Measurements from ENCODE around the gene NAALADL2.
"Not testable (repeated sequence)": the region's sequence is repeated elsewhere in the genome, so short reads cannot be mapped to it uniquely, and the experiment has no call there.

The NAALADL2 gene

DNA sequence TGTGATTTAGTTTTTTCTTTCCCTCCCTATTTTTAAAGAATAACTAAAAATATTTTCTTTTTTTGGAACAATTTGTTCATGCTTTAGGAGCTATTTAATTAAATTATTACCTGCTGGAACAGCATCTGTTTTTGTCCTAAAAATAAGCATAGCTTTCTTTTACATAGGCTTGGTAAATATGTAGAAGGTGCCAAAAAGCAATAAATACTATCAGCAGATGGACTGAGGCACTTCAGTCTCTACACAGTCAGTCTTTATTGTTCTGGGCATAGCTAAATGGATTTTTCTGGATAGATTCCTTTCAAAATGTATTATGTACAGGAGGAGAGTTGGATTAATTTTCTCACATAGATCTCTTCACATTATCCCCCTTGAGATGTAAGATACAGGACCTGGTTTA is 223.5 kb downstream of the NAALADL2 start:
- no peak for DNase-seq

DNA sequence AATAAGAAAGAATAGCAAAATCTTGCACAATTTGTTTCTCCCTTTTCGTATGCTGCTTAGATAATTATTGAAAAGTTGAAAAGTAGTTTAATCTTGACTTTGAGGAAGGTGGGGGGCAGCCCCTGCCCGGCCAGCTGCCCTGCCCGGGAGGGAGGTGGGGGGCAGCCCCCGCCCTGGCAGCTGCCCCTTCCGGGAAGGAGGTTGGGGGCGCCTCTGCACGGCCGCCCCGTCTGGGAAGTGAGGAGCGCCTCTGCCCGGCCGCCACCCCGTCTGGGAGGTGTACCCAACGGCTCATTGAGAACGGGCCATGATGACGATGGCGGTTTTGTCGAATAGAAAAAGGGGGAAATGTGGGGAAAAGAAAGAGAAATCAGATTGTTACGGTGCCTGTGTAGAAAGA is 228.0 kb downstream of the NAALADL2 start:
- not testable (repeated sequence) for DNase-seq

DNA sequence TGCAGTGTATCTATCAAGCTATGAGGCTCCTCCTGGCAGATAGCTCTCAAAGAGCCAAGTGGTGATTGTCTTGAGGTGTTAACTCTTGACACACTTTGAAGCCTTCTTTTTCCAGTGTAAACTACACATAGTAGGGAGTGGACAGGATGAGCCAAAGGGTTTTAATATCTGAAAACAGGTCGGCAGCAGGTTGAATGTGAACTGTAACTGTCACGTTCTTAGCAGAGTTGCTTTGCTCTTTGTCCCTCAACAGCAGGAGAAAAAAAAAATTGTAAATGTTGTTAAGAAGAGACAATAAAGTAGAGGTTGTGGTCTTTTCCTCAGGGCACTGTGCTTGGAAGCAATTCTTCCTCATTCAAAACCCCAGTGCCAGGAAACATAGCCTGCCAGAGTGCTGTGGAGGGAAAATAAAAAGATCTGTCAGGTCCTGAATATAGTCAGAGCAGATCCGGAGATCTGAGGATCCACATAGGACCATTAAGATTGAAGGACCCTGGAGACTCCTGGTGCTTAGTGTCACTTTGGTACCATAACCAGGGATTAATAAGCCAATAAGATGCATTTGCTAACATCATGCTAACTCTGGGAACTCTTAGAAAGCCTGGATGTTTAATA is 229.7 kb downstream of the NAALADL2 start:
- no peak for DNase-seq

DNA sequence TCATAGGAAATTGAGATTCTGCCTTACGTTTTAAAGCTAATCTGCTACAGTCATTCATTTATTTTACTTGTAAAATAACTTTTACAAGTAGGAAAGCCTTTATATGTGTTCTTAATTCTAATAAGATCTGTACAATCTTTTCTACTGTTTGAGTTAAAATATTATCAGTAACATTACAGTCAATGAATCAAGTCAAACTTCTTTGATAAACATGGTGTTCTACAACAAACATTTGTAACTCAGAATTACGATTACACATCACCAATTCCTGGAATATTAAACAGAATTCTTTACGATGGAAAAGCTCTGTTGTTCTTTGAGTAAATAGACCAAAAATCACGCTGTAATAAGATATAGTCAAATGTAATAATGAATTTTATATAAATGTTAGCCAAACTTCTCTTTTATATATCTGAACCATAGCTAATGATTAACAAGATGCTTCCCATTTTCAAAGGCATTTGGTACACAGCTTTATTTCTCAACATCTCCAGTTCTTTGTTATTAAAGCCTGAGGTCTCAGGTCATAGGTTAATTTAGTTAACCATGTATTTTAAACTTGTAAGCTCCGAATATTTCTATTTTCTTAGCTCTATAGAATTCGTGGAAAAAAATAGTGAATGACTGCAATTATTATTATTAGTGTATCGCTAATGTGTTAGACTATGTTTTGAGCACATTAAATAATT is 232.4 kb downstream of the NAALADL2 start:
- no peak for DNase-seq

DNA sequence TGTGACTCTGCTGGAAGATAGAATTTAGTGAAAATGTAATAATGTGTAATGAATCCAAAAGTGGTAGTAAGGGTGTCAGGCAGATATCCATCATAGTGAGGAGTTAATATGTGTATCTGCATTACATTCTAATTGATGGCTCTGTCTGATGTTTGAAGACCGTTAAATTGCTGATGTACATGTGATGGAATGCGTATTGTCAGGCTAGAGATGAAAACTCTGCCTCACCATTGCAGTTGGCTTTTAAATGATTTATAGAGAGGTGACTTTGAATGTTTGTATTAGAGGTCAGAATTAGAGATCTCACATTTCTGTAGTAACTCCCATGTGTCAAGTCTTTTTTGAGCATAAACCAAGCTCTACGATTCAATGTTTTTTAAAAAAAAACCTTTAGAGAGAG is 234.6 kb downstream of the NAALADL2 start:
- DNase-seq = no peak

DNA sequence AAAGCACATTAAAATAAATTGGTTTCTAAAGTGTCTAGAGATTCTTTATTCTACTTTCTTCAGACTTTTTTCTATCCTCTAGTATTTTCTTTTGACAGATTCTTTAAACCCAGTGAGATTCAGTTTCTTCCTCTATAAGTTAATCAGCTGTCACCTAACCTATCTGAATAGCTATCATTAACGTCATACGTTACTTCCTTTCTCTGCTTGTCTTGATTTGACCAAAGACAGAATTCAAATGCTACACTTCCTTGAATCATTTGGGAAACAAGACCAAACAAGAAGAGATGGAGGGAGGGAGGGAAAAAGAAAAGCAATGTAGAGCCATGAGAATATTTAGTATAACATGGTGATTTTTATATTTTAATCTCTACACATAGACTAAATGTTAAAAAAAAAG is 235.2 kb downstream of the NAALADL2 start:
- no peak for DNase-seq

DNA sequence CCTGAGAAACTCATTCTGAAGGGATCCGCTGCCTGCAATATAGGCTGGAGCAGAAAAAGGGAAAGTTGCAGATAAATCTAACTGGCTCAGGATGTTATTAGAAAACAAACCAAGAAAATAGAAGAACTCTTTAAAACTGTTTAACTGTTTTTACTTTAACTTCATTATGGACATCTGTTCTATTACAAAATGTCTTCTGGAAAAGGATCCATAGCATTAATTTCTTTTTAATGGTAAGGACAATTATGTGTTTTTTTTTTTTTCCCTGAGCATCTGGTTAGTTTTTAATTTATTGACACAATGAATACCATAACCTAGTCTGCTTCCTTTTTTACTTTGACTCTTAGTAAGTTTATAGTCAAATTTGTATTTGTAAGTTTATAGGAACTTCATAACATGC is 239.5 kb downstream of the NAALADL2 start:
- DNase-seq = no peak

DNA sequence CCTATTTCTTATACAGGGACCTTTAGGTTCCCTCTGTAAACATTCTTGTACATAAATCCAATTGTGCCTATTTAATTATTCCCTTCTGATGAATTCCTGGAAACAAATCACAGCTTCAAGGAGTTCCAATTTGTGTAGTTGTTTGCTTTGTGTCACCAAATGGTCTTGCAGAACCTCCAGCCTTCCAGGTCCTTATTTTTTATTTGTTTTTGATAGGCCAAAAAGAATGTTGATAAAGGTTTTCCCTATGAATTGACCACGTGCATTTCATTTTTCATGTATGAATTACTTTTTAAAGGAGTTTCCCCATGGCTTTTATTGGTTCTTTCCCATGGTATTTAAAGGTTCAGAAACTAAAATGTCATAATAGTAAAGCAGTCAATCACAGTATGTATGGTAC is 243.0 kb downstream of the NAALADL2 start:
- no peak for DNase-seq

DNA sequence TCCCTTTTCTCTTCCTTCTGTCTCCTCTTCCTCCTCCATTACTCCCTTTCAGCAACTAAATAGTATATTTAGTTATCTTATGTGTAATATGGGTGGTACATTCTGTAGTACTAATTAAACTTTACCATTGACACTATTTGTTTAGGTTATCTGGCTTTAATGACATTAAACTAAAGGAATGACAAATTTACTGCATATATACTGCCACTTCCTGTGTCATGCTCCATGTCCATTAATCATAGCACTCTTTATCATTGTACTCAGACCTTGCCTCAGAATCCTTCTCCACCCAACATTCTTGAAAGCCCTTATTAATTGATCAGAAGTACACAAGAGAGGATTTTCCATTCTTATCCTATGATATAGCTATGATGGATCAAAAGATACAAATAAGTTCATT is 244.2 kb downstream of the NAALADL2 start:
- DNase-seq = no peak

DNA sequence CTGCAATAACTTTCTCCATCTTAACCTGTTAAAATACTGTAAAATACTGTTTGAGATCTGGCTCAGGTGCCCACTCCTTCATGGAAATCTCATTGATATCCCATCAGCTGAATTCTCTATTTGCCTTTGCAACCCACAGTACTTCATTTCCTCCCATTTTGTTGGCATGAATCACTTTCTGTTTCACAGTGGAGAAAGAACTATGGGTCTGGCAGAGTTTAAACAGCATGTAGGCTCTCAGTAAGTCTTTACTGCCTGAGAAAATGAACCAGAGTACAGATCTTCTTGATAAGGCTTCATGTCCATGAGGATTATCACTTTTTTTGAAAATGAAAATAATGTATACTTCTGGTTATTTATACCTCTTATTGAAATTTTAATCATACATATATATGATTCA is 245.9 kb downstream of the NAALADL2 start:
- no peak for DNase-seq

DNA sequence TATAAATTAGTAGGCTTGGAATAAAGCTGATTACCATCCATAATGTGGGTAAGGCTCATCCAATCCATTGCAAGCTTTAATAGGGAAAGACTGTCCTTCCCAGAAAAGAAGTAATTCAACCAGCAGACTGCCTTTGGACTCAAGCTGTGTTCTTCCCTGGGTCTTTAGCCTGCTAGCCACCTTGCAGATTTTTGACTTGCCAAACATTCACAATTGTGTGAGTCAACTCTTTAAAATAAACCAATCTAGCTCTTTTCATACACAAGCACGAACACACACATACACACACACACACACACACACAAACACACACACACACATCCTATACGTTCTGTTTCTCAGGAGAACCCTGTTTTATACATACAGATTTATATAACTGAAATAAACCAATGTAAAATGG is 248.1 kb downstream of the NAALADL2 start:
- no peak for DNase-seq

DNA sequence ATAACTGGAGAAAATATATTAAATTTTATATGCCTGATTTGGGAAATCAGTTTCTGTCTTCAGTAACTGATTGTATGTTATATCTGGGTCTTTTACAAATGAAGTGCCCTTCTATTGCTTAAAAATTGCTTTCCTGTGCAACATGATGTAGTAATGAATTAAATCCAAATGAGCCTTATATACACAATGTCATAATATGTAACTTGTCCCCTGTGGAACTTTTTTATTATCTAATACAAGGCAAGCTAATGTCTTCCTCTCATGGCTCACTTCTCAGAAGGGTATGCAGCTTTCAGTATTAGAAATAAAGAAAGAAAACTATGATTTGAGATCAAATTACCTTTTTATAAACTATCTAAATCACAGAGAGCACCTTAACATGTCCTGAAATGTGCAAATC is 248.9 kb downstream of the NAALADL2 start:
- no peak for DNase-seq

DNA sequence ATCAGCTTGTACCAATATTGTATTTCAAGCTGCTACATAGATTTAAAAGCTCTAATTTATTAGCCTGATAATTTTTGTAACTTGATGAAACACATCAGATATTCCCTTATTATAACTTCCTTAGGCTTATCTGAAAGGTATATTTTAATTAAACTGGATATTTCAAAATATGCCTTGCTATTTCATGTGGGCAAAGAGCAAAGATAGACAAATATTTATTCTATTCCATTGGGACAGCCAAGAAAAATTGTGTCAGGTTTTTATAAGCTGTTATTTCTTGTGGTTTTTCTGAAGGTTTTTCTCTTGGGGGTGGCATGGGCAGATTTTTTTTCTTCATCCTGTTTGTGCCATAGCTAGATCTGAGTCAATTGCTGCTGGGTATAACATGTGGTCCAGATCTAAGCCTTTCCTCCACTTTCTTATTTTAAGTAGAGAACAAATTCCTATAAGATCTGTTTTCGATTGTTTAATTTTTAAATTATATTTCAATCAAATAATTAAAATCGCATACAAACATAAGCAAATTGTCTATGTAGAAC is 249.5 kb downstream of the NAALADL2 start:
- no peak for DNase-seq

DNA sequence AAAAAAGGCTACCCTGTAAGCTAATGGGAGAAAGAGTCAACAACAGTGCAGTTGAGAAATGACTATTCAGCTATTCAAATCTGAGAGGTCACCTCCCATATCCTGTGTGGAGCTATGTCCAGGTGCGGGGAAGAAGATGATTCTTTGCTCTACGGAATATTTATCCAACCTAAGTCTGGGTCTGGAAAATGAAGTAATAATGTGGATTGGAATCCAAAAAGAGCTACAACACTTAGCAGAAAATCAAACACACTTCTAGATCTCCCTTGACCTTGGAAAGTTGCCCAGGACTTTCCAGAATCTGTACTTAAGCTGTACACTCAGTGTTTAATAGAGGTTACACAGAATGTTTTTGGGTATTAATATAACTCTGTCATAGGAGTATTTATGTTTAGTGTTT is 251.9 kb downstream of the NAALADL2 start:
- no peak for DNase-seq

DNA sequence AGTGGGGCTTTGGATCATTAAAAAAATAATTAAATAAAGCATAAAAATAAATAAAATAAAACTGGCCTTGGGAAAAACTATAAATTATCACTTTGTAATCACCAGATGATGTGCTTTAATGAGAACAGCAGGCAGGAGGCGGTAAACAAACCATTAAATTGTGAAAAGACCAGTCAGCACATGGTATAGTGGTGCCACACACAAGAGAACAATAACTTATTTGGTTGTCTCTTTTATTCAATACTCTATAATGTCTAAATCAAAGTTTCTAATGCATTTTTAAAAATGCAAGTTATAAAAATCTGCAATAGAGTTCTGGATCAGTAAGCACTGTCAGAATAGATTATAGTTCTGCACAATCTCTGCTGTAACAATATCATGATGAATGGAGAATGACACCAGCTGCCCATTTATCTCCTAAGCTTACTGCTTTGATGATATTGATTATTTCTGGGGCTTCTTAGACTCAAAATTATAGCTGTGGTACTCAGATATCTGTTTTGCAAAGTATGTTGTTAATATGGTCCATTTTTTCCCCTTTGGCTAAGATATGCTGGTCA is 259.3 kb downstream of the NAALADL2 start:
- DNase-seq = no peak

DNA sequence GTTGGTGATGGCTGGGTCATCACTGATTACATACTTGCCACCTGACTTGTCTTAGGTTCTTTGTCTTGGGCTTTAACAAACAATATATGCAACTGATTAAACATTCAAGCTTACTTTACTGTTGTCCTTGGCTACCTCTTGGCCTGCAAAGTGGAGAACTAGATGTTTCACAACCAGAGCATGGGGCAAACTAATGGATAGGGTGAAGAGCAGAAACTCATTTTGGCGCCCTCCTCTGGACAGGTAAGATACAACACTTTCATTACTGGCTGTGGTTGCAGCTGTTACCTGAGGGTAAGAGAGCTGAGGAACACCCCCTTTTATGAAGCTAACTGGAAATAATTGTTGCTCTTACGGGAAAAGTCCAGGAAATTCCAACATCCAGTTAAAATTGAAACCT is 262.1 kb downstream of the NAALADL2 start:
- no peak for DNase-seq

DNA sequence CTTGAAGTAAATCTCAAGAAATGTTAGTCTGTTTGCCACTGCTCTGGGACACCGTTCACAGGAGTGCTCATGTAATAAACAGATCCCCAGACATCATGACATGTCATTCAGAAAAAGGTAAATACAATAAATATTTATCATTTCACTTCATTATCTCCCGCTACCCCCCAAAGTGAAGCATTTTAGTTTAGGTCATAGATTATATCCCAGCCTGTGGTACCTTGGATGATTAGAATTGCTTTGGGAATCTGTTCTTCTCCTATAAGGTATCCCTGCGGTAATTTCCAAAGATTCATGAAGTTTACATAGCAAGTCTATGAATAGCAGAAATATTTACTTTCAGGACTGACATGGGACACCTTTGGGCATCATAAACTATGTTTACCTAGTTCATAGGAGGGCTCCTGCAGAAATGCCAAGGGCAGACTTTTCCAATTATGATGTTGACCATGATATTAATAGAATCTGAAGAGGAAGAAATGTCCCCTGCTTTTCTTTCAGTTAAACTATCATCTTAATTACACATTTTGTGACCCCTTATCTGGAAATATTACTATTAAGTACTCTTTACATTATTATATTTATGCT is 268.0 kb downstream of the NAALADL2 start:
- DNase-seq = no peak

DNA sequence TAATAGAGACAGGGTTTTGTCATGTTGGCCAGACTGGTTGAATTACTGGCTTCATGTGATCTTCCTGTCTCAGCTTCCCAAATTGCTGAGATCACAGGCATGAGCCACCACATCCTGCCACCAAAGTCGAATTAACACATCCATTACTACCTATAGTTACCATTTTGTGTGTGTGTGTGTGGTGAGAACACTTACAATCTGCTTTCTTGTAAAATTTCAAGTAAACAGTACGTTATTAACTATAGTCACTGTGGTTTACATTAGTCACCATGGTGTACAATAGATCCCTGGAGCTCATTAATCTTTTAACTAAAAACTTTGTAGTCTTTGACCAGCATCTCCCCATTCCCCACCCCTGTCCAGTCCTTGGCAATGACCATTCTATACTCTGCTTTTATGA is 270.0 kb downstream of the NAALADL2 start:
- DNase-seq = no peak

DNA sequence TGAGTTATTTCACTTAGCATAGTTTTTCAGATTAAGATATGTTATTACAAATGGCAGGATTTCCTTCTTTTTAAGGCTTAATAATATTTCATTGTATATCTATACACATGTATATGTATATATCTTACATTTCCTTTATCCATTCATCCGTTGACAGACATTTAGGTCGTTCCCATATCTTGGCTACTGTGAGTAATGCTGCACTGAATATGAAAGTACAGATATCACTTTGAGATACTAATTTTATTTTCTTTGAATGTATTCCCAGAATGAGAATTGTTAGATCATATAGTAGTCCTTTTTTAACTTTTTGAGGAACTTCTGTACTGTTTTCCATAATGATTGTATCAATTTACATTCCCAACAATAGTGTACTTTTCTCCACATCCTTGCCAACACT is 270.4 kb downstream of the NAALADL2 start:
- DNase-seq = no peak

DNA sequence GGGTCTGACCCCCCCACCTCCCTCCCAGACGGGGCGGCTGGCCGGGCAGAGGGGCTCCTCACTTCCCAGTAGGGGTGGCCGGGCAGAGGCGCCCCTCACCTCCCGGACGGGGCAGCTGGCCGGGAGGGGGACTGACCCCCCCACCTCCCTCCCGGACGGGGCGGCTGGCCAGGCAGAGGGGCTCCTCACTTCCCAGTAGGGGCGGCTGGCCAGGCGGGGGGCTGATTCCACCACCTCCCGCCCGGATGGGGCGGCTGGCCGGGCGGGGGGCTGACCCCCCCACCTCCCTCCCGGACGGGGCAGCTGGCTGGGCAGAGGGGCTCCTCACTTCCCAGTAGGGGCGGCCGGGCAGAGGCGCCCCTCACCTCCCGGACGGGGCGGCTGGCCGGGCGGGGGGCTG is 272.7 kb downstream of the NAALADL2 start:
- DNase-seq = not testable (repeated sequence)

DNA sequence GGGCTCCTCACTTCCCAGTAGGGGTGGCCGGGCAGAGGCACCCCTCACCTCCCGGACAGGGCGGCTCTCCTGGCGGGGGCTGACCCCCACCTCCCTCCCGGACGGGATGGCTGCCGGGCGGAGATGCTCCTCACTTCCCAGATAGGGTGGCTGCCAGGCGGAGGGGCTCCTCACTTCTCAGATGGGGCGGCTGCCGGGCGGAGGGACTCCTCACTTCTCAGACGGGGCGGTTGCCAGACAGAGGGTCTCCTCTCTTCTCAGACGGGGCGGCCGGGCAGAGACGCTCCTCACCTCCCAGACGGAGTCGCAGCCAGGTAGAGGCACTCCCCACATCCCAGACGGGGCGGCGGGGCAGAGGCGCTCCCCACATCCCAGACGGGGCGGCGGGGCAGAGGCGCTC is 273.6 kb downstream of the NAALADL2 start:
- DNase-seq = not testable (repeated sequence)

DNA sequence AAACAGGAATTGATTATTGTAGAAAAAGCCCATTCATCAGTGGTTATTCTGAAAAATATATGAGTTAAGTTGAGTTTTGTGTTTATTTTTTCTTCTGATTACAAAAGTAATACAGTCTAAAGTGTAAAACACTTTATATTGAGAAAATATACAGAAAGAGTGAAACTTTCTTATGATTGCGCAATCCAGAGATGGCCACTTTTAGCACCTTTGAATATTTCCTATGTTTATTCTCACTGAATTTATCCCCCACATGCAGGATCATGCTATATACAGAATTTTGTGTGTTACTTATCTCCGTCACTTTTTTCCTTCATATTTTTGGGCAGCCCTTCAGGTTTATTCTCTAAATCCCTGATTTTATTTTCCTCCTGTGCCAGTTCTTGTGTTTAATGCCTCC is 285.2 kb downstream of the NAALADL2 start:
- DNase-seq = no peak

DNA sequence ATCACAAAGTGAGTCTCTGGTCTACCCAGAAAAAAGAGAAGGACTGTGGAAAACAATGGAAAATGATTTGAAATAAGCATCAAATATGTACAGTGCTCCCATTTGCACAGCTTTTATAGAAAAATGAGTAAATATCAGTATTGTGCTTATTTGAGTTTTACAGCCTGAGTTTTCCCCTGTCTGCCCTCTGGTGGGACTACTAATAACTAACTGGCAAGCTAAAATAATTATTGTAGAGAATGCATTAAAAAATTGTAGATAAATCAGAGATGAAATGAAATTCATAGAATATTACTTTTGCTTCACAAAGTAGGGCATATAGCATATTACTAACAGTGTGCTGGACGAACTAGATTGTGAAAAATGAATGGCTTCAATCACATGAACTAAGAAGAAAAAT is 287.1 kb downstream of the NAALADL2 start:
- no peak for DNase-seq

DNA sequence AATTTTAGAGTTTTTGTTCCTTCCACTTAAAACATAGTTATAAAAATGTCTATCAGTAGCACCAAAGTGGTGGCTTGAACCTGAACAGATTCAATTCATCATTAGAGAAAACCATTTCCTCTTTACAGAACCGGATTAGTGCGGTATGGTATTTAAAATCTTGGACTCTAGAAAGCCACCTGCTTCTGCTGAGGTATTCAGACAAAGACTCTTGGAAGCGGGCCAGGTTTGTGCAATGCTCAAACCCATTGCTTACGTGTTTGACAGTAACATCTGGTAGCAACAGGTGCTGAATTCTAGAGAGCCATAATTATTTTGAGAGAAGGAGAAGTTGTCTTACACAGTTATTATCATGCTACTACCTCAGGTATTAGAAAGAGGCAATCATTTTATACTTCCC is 290.5 kb downstream of the NAALADL2 start:
- peak; percentile 44 for DNase-seq
